WTC11 (cell line): ENCODE data around the gene PNLDC1. TPM values are rescaled to one million over a fixed set of nuclear protein-coding genes. Genes with fewer than 3 reads are reported as not detected.

ENCODE experiments used
- ATAC-seq: fragments of 200-7000 bp; cut with Tn5 transposase; 2 replicates; pipeline ENCODE4 v1.10.0; 2021; ENCODE audit warnings: mild to moderate bottlenecking, moderate library complexity
- CTCF ChIA-PET: fragments of 300-600 bp; sonication (Branson Sonifier 250); formaldehyde crosslinking; loops from one replicate; lab custom pipeline; 2021; ENCODE audit warnings: antibody characterized with exemption; lab: Charles Lee
- POLR2A ChIA-PET: fragments of 350-600 bp; sonication (Branson Sonifier 250); formaldehyde crosslinking; loops from one replicate; lab custom pipeline; 2021; ENCODE audit warnings: antibody characterized with exemption; lab: Charles Lee
- DNase-seq: peaks from one replicate; pipeline ENCODE4 v3.0.0; 2021; ENCODE audit warnings: low spot score
- H3K27ac Mint-ChIP-seq: 2 replicates; pipeline ENCODE4 v1.8.0; 2021; ENCODE audit warnings: mixed read lengths
- H3K27me3 Mint-ChIP-seq: 2 replicates; pipeline ENCODE4 v1.8.0; 2021; ENCODE audit warnings: low read depth, mild to moderate bottlenecking, moderate library complexity, mixed read lengths
- H3K36me3 Mint-ChIP-seq: 2 replicates; pipeline ENCODE4 v1.8.0; 2021; ENCODE audit warnings: mixed read lengths
- H3K4me1 Mint-ChIP-seq: 2 replicates; pipeline ENCODE4 v1.8.0; 2022; ENCODE audit warnings: mixed read lengths
- H3K4me3 Mint-ChIP-seq: 2 replicates; pipeline ENCODE4 v1.8.0; 2021; ENCODE audit warnings: mild to moderate bottlenecking, moderate library complexity, mixed read lengths
- H3K9me3 Mint-ChIP-seq: 2 replicates; pipeline ENCODE4 v1.8.0; 2021; ENCODE audit warnings: mixed read lengths
- ATF1 ChIP-seq: sonication (generic); formaldehyde crosslinking; IDR thresholded peaks from 2 replicates; pipeline ENCODE4 v1.8.1; 2023; ENCODE audit warnings: mild to moderate bottlenecking, moderate library complexity, missing genetic modification reagents
- ATF2 ChIP-seq: sonication (generic); formaldehyde crosslinking; IDR thresholded peaks from 2 replicates; pipeline ENCODE4 v1.8.1; 2022; ENCODE audit warnings: low read depth, missing genetic modification reagents, borderline replicate concordance
- GABPB1 ChIP-seq: sonication (generic); formaldehyde crosslinking; IDR thresholded peaks from 2 replicates; pipeline ENCODE4 v1.8.1; 2023; ENCODE audit warnings: mild to moderate bottlenecking, missing genetic modification reagents
- IRF1 ChIP-seq: sonication (generic); formaldehyde crosslinking; IDR thresholded peaks from 2 replicates; pipeline ENCODE4 v1.8.0; 2023; ENCODE audit warnings: missing genetic modification reagents
- MAX ChIP-seq: sonication (generic); formaldehyde crosslinking; IDR thresholded peaks from 2 replicates; pipeline ENCODE4 v1.8.0; 2022; ENCODE audit warnings: mild to moderate bottlenecking, missing genetic modification reagents
- MYBL2 ChIP-seq: sonication (generic); formaldehyde crosslinking; IDR thresholded peaks from 2 replicates; pipeline ENCODE4 v1.8.1; 2023; ENCODE audit warnings: mild to moderate bottlenecking, moderate library complexity, missing genetic modification reagents
- NR1H2 ChIP-seq: sonication (generic); formaldehyde crosslinking; IDR thresholded peaks from 2 replicates; pipeline ENCODE4 v1.9.0; 2021; ENCODE audit warnings: mild to moderate bottlenecking, moderate library complexity, missing genetic modification reagents
- PRDM15 ChIP-seq: sonication (generic); formaldehyde crosslinking; IDR thresholded peaks from 2 replicates; pipeline ENCODE4 v1.8.0; 2022; ENCODE audit warnings: missing genetic modification reagents
- TCF7 ChIP-seq: sonication (generic); formaldehyde crosslinking; IDR thresholded peaks from 2 replicates; pipeline ENCODE4 v1.8.0; 2022; ENCODE audit warnings: mild to moderate bottlenecking, low read depth, missing genetic modification reagents, moderate library complexity
- TEAD4 ChIP-seq: sonication (generic); formaldehyde crosslinking; IDR thresholded peaks from 2 replicates; pipeline ENCODE4 v1.8.0; 2022; ENCODE audit warnings: mild to moderate bottlenecking, missing genetic modification reagents
- ZNF121 ChIP-seq: sonication (generic); formaldehyde crosslinking; IDR thresholded peaks from 2 replicates; pipeline ENCODE4 v1.8.0; 2023; ENCODE audit warnings: missing genetic modification reagents
- total RNA-seq: library from RNA; stranded (reverse); gene quantifications from 3 replicates; pipeline ENCODE4 v1.2.3, GENCODE V29; 2021
- TF ChIP-seq, protein P1 (sequence below): fragments of 250-450 bp; sonication (Bioruptor Pico); conservative IDR thresholded peaks from 2 replicates; pipeline ENCODE4 v1.9.0; 2021; ENCODE audit warnings: mild to moderate bottlenecking
- TF ChIP-seq, protein P2 (sequence below): sonication (generic); formaldehyde crosslinking; IDR thresholded peaks from 2 replicates; pipeline ENCODE4 v1.8.1; 2023; ENCODE audit warnings: mild to moderate bottlenecking, missing genetic modification reagents, moderate library complexity
- TF ChIP-seq, protein P3 (sequence below): fragments of 250-450 bp; sonication (Bioruptor Pico); IDR thresholded peaks from 2 replicates; pipeline ENCODE4 v2.1.2; 2022; ENCODE audit warnings: mild to moderate bottlenecking, moderate library complexity
- TF ChIP-seq, protein P4 (sequence below): sonication (generic); formaldehyde crosslinking; IDR thresholded peaks from 2 replicates; pipeline ENCODE4 v1.8.1; 2023; ENCODE audit warnings: mild to moderate bottlenecking, moderate library complexity, missing genetic modification reagents

Gene PNLDC1
- total RNA-seq, 1 experiment from 2014 or later, result 0.39 TPM

DNA sequence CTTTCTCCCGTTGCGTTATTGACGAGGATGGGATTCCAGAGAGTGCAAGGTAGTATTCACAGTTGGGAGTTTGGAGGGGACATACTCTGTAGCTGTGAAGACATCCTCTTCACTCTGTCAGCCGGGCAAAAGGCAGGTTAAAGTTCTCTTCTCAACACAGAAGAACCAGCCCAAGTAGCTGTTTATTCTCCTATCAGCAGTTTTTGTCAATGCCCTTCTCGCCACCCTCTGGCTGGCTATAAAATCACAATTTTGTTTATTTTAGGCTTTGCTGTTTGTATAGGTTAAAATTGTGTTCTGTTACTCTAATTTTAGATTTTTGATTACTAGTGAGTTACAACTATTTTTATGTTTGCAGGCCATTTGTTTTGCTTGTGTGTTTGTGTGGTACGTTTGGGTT, 52.8 kb downstream of the PNLDC1 start:
- H3K4me3 Mint-ChIP-seq, result no peak overlapping the region
- POLR2A ChIA-PET, result interaction anchor here (1.0 kb wide), 2 partner anchors 63 to 91 kb away, joined by 3 to 10 read pairs; partner anchors contain the start of genes ACAT2, MRPL18 and TCP1
- CTCF ChIA-PET, result interaction anchor here (0.6 to 1.5 kb wide), 13 partner anchors 18 to 127 kb away, joined by 3 to 18 read pairs (median 3); partner anchors contain the start of genes PNLDC1 and TCP1
- DNase-seq (no peak), ATAC-seq (peak; percentile 74)
- peaks cover 23% of the 10 kb centered on the region for H3K36me3 Mint-ChIP-seq
- peak overlapping the region; percentile 64; the same call in 1 of the 2 replicates for H3K27ac Mint-ChIP-seq
- H3K4me1 Mint-ChIP-seq, result peaks cover 6% of the 10 kb centered on the region; the same call in 1 of the 2 replicates
- TF ChIP-seq ATF2 (CRISPR knock-in tag), result no peak
- TF ChIP-seq IRF1 (CRISPR knock-in tag), result no peak
- no peak for TF ChIP-seq ZNF121 (CRISPR knock-in tag)
- no peak for TF ChIP-seq MAX (CRISPR knock-in tag)
- no peak for TF ChIP-seq PRDM15
- no peak for TF ChIP-seq NR1H2 (CRISPR knock-in tag)
- no peak for TF ChIP-seq ATF1 (CRISPR knock-in tag)
- TF ChIP-seq, protein P1, sequence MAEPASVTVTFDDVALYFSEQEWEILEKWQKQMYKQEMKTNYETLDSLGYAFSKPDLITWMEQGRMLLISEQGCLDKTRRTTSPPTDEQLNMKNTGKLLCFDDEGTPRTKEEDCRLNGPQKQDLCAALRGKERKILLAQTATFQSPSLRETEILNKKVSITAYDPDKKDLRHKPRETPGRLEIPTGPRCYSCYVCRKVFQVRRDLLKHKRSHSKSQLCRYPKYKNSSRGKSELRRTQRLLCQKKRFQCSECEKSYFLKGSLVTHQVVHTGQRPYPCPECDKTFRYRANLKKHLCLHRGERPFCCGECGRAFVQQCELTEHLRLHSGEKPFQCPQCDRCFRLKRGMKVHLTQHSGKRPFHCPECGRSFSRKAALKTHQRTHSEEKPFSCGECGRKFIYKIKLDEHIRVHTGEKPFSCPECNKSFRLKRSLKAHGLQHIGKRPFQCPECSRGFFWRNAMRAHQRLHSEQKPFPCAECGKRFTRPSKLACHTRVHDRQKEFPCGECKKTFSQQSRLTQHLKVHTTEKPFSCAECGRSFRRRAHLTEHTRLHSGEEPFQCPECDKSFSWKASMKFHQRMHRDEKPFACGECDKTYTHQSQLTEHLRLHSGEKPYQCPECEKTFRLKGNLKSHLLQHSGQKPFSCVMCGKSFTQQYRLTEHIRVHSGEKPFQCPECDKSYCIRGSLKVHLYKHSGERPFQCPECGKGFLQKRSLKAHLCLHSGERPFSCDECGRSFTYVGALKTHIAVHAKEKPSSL, result no peak
- TF ChIP-seq MYBL2 (CRISPR knock-in tag), result no peak
- TF ChIP-seq, protein P2, sequence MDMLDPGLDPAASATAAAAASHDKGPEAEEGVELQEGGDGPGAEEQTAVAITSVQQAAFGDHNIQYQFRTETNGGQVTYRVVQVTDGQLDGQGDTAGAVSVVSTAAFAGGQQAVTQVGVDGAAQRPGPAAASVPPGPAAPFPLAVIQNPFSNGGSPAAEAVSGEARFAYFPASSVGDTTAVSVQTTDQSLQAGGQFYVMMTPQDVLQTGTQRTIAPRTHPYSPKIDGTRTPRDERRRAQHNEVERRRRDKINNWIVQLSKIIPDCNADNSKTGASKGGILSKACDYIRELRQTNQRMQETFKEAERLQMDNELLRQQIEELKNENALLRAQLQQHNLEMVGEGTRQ (CRISPR knock-in tag), result no peak
- TF ChIP-seq, protein P3, sequence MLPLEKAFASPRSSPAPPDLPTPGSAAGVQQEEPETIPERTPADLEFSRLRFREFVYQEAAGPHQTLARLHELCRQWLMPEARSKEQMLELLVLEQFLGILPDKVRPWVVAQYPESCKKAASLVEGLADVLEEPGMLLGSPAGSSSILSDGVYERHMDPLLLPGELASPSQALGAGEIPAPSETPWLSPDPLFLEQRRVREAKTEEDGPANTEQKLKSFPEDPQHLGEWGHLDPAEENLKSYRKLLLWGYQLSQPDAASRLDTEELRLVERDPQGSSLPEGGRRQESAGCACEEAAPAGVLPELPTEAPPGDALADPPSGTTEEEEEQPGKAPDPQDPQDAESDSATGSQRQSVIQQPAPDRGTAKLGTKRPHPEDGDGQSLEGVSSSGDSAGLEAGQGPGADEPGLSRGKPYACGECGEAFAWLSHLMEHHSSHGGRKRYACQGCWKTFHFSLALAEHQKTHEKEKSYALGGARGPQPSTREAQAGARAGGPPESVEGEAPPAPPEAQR (CRISPR knock-in tag), result no peak
- TF ChIP-seq GABPB1, result no peak
- no peak for TF ChIP-seq TCF7
- no peak for TF ChIP-seq TEAD4 (CRISPR knock-in tag)
- TF ChIP-seq, protein P4, sequence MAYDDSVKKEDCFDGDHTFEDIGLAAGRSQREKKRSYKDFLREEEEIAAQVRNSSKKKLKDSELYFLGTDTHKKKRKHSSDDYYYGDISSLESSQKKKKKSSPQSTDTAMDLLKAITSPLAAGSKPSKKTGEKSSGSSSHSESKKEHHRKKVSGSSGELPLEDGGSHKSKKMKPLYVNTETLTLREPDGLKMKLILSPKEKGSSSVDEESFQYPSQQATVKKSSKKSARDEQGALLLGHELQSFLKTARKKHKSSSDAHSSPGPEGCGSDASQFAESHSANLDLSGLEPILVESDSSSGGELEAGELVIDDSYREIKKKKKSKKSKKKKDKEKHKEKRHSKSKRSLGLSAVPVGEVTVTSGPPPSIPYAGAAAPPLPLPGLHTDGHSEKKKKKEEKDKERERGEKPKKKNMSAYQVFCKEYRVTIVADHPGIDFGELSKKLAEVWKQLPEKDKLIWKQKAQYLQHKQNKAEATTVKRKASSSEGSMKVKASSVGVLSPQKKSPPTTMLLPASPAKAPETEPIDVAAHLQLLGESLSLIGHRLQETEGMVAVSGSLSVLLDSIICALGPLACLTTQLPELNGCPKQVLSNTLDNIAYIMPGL, result no peak
- H3K9me3 Mint-ChIP-seq, result peaks cover 24% of the 10 kb centered on the region
- peaks cover 5% of the 10 kb centered on the region for H3K27me3 Mint-ChIP-seq
